ENCODE data around the gene MAPK4. TPM values are rescaled to one million over a fixed set of nuclear protein-coding genes. Genes with fewer than 3 reads are reported as not detected.

MAPK4 gene
- total RNA-seq, 1 donor from 2014 or later, result 0.11 TPM

DNA sequence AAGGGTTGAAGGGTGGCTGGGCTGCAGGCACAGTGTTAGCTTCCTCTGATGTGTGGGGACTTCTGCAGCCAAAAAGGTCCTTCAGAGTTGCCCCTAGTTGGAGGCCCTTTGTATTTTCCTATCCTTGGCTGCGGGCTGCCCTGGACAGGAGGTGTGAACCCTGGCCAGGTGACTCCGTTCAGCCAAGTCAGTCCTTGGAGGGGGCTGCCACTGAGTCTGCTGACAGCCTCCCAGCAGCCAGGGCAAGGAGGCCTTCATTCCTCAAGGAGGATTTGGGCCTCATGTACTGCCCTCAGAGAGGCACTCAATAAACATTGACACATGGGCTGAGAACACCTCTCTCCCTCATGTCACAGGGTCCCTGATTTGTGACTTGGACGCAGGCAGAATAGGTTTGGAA, 62.4 kb downstream of the MAPK4 start:
- Mint-ChIP-seq H3K9me3 (ENCODE audit: unreplicated experiment) (peaks cover 2% of the 10 kb centered on the region), H3K27ac (ENCODE audit: unreplicated experiment) (no peak overlapping the region), H3K4me1 (ENCODE audit: low read depth, unreplicated experiment) (no peaks in the 10 kb centered on the region), H3K36me3 (ENCODE audit: low read depth, unreplicated experiment) (no peaks in the 10 kb centered on the region), H3K4me3 (ENCODE audit: unreplicated experiment) (no peak overlapping the region), H3K27me3 (ENCODE audit: low read depth, unreplicated experiment) (peaks cover 35% of the 10 kb centered on the region)
- Histone ChIP-seq H2AFZ (ENCODE audit: low read depth, low read length) (no peak overlapping the region), H3K9me3 (ENCODE audit: insufficient read depth, low read depth, low read length) (no peaks in the 10 kb centered on the region), H3K36me3 (ENCODE audit: insufficient read depth, low read length) (no peaks in the 10 kb centered on the region), H3K4me1 (ENCODE audit: insufficient read depth, low read length) (no peaks in the 10 kb centered on the region), H3K79me2 (ENCODE audit: insufficient read depth, low read length) (no peaks in the 10 kb centered on the region), H3K27me3 (ENCODE audit: insufficient read depth, low read length) (no peaks in the 10 kb centered on the region), H3K4me2 (ENCODE audit: low read length) (no peak overlapping the region), H4K20me1 (ENCODE audit: insufficient read depth, low read length) (no peaks in the 10 kb centered on the region), H3K4me3 (ENCODE audit: insufficient read depth, low read depth, low read length) (no peak overlapping the region), H3K9ac (ENCODE audit: low read length) (no peak overlapping the region), H3K27ac (ENCODE audit: low read depth, low read length) (no peak overlapping the region)
- TF ChIP-seq, protein P1, sequence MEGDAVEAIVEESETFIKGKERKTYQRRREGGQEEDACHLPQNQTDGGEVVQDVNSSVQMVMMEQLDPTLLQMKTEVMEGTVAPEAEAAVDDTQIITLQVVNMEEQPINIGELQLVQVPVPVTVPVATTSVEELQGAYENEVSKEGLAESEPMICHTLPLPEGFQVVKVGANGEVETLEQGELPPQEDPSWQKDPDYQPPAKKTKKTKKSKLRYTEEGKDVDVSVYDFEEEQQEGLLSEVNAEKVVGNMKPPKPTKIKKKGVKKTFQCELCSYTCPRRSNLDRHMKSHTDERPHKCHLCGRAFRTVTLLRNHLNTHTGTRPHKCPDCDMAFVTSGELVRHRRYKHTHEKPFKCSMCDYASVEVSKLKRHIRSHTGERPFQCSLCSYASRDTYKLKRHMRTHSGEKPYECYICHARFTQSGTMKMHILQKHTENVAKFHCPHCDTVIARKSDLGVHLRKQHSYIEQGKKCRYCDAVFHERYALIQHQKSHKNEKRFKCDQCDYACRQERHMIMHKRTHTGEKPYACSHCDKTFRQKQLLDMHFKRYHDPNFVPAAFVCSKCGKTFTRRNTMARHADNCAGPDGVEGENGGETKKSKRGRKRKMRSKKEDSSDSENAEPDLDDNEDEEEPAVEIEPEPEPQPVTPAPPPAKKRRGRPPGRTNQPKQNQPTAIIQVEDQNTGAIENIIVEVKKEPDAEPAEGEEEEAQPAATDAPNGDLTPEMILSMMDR (IDR thresholded peaks at IDR 0.05; ENCODE audit: insufficient read depth, low read depth, low read length), result no peak
- TF ChIP-seq EZH2 (IDR thresholded peaks at IDR 0.05; ENCODE audit: insufficient read depth, low read length), result no peak
- FAIRE-seq (no peak), DNase-seq (ENCODE audit: low read depth) (no peak)

DNA sequence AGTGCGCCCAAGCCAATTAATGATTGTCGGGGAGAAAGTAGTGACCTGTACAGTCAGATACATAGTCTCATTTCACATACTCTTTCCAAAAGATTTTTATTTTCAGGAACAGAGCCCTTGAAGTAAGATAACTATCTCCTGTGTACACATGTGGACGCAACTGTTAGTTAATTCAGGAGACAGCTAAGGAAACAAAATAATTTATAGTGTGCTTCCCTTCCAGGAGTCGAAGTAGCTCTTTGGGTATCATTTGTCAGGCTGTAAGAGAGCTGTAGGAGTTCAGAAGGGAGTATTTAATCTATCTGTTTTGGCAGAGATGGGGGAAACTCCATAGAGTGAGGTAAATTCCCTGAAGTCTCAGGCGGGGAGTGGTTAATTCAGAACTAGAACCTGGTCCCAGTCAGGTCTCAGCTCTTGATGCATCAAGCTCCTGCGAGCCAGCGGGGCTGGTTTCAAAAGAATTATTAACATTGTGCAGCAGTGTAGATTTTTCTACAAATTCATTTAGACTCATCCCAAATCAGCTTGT, 63.0 kb downstream of the MAPK4 start:
- Mint-ChIP-seq H3K4me3 (ENCODE audit: unreplicated experiment) (no peak overlapping the region), H3K36me3 (ENCODE audit: low read depth, unreplicated experiment) (no peaks in the 10 kb centered on the region), H3K27ac (ENCODE audit: unreplicated experiment) (no peak overlapping the region), H3K9me3 (ENCODE audit: unreplicated experiment) (peaks cover 2% of the 10 kb centered on the region), H3K4me1 (ENCODE audit: low read depth, unreplicated experiment) (no peaks in the 10 kb centered on the region), H3K27me3 (ENCODE audit: low read depth, unreplicated experiment) (peaks cover 35% of the 10 kb centered on the region)
- Histone ChIP-seq H2AFZ (ENCODE audit: low read depth, low read length) (no peak overlapping the region), H3K4me1 (ENCODE audit: insufficient read depth, low read length) (no peaks in the 10 kb centered on the region), H3K79me2 (ENCODE audit: insufficient read depth, low read length) (no peaks in the 10 kb centered on the region), H3K36me3 (ENCODE audit: insufficient read depth, low read length) (no peaks in the 10 kb centered on the region), H3K4me2 (ENCODE audit: low read length) (no peak overlapping the region), H3K9me3 (ENCODE audit: insufficient read depth, low read depth, low read length) (no peaks in the 10 kb centered on the region), H3K9ac (ENCODE audit: low read length) (no peak overlapping the region), H4K20me1 (ENCODE audit: insufficient read depth, low read length) (no peaks in the 10 kb centered on the region), H3K27me3 (ENCODE audit: insufficient read depth, low read length) (peaks cover 2% of the 10 kb centered on the region), H3K4me3 (ENCODE audit: insufficient read depth, low read depth, low read length) (no peak overlapping the region), H3K27ac (ENCODE audit: low read depth, low read length) (no peak overlapping the region)
- TF ChIP-seq, protein P1 (IDR thresholded peaks at IDR 0.05; ENCODE audit: insufficient read depth, low read depth, low read length), result no peak
- TF ChIP-seq EZH2 (IDR thresholded peaks at IDR 0.05; ENCODE audit: insufficient read depth, low read length), result no peak
- DNase-seq (ENCODE audit: low read depth) (no peak), FAIRE-seq (no peak)

DNA sequence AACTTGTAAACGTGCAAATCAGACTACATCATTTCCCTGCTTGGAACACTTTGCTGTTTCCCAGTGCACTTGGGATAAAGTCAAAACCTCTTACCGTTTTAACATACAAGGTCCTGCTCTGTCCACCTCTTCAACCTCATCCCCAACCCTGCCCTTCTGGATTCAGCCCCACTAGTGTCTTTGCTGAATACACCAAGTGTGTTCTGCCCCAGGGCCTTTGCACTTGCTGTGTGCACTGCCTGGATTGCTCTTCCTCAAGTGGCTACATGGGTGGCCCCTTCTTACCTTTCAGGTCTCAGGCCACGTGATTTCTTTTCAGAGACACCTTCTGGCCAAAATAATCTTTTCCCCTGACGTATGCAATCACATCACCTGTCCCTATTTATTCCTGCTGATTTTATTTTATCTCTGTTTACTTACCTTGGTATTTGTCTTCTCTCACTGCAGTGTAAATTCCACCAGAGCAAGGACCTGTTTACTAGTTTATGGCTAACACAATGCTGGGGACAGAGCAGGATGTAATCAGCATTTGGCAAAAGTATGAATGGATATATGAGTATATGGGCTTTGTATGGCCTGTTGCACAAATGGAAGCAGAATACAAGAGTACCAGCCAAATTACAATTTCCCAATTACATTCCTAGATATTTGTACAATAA, 63.9 kb downstream of the MAPK4 start:
- no peak for DNase-seq (ENCODE audit: low read depth)
- Histone ChIP-seq H2AFZ (ENCODE audit: low read depth, low read length) (no peak overlapping the region), H3K4me2 (ENCODE audit: low read length) (no peak overlapping the region), H3K27ac (ENCODE audit: low read depth, low read length) (no peak overlapping the region), H3K27me3 (ENCODE audit: insufficient read depth, low read length) (peaks cover 2% of the 10 kb centered on the region), H3K9ac (ENCODE audit: low read length) (no peak overlapping the region), H3K9me3 (ENCODE audit: insufficient read depth, low read depth, low read length) (no peaks in the 10 kb centered on the region), H3K36me3 (ENCODE audit: insufficient read depth, low read length) (no peaks in the 10 kb centered on the region), H3K4me3 (ENCODE audit: insufficient read depth, low read depth, low read length) (no peak overlapping the region), H3K79me2 (ENCODE audit: insufficient read depth, low read length) (no peaks in the 10 kb centered on the region), H4K20me1 (ENCODE audit: insufficient read depth, low read length) (no peaks in the 10 kb centered on the region), H3K4me1 (ENCODE audit: insufficient read depth, low read length) (no peaks in the 10 kb centered on the region)
- Mint-ChIP-seq H3K27me3 (ENCODE audit: low read depth, unreplicated experiment) (peaks cover 37% of the 10 kb centered on the region), H3K27ac (ENCODE audit: unreplicated experiment) (no peak overlapping the region), H3K4me3 (ENCODE audit: unreplicated experiment) (no peak overlapping the region), H3K4me1 (ENCODE audit: low read depth, unreplicated experiment) (no peaks in the 10 kb centered on the region), H3K9me3 (ENCODE audit: unreplicated experiment) (peaks cover 2% of the 10 kb centered on the region), H3K36me3 (ENCODE audit: low read depth, unreplicated experiment) (no peaks in the 10 kb centered on the region)
- FAIRE-seq, result no peak
- TF ChIP-seq EZH2 (IDR thresholded peaks at IDR 0.05; ENCODE audit: insufficient read depth, low read length), result no peak
- TF ChIP-seq, protein P1 (IDR thresholded peaks at IDR 0.05; ENCODE audit: insufficient read depth, low read depth, low read length), result no peak
